ENCODE results near the gene PIGS.

The PIGS gene

GRCh38 chr17:28511858-28512461 lies 59.4 kb downstream of the PIGS start:
- H3K27ac ChIP-seq = peak overlapping the region; percentile 56
- DNase-seq = peak; percentile 82
- no peak for TF ChIP-seq CTCF (IDR thresholded peaks at IDR 0.05; ENCODE audit: low read depth, low read length)
- H3K9me3 ChIP-seq (ENCODE audit: severe bottlenecking) = peaks cover 9% of the 10 kb centered on the region
- no peak overlapping the region for H3K4me3 ChIP-seq (ENCODE audit: low read depth, low read length)
- no peaks in the 10 kb centered on the region for H3K27me3 ChIP-seq (ENCODE audit: insufficient read depth, low read depth, severe bottlenecking)
- H3K36me3 ChIP-seq = no peaks in the 10 kb centered on the region

GRCh38 chr17:28509789-28510188 lies 61.5 kb downstream of the PIGS start:
- H3K27ac ChIP-seq = no peak overlapping the region
- no peaks in the 10 kb centered on the region for H3K27me3 ChIP-seq (ENCODE audit: insufficient read depth, low read depth, severe bottlenecking)
- no peaks in the 10 kb centered on the region for H3K9me3 ChIP-seq (ENCODE audit: severe bottlenecking)
- H3K4me3 ChIP-seq (ENCODE audit: low read depth, low read length) = no peak overlapping the region
- no peak for DNase-seq
- no peaks in the 10 kb centered on the region for H3K36me3 ChIP-seq
- no peak for TF ChIP-seq CTCF (IDR thresholded peaks at IDR 0.05; ENCODE audit: low read depth, low read length)

GRCh38 chr17:28508211-28508724 lies 63.1 kb downstream of the PIGS start:
- Histone ChIP-seq H3K27me3 (ENCODE audit: insufficient read depth, low read depth, severe bottlenecking) (no peaks in the 10 kb centered on the region), H3K36me3 (no peaks in the 10 kb centered on the region), H3K27ac (peak overlapping the region; percentile 89)

GRCh38 chr17:28507567-28508203 lies 63.6 kb downstream of the PIGS start:
- Histone ChIP-seq H3K27ac (peak overlapping the region; percentile 89), H3K9me3 (ENCODE audit: severe bottlenecking) (no peaks in the 10 kb centered on the region), H3K27me3 (ENCODE audit: insufficient read depth, low read depth, severe bottlenecking) (no peaks in the 10 kb centered on the region), H3K36me3 (no peaks in the 10 kb centered on the region), H3K4me3 (ENCODE audit: low read depth, low read length) (peak overlapping the region; percentile 18)
- DNase-seq = peak; percentile 43
- no peak for TF ChIP-seq CTCF (IDR thresholded peaks at IDR 0.05; ENCODE audit: low read depth, low read length)

More at GRCh38 chr17:28508211-28508724, 63.1 kb downstream of the PIGS start:
- Histone ChIP-seq H3K9me3 (ENCODE audit: severe bottlenecking) (no peaks in the 10 kb centered on the region), H3K4me3 (ENCODE audit: low read depth, low read length) (peak overlapping the region; percentile 18)
- peak; percentile 78 for DNase-seq
- TF ChIP-seq CTCF (IDR thresholded peaks at IDR 0.05; ENCODE audit: low read depth, low read length) = no peak

- Histone ChIP-seq H3K9me3 (ENCODE audit: severe bottlenecking) (no peaks in the 10 kb centered on the region), H3K27me3 (ENCODE audit: insufficient read depth, low read depth, severe bottlenecking) (no peaks in the 10 kb centered on the region), H3K27ac (peak overlapping the region; percentile 89), H3K4me3 (ENCODE audit: low read depth, low read length) (no peak overlapping the region), H3K36me3 (no peaks in the 10 kb centered on the region)
- DNase-seq = no peak
- TF ChIP-seq CTCF (IDR thresholded peaks at IDR 0.05; ENCODE audit: low read depth, low read length) = no peak
These were observed 64.4 kb downstream of the PIGS start for GRCh38 chr17:28506763-28507487.
